GM23338 (cell line): ENCODE results near the gene MIEN1. TPM values are rescaled to one million over a fixed set of nuclear protein-coding genes. Genes with fewer than 3 reads are reported as not detected.

Experiments
- ATAC-seq: fragments of 200-7000 bp; cut with Tn5 transposase; 3 replicates; pipeline ENCODE4 v1.9.1; 2020
- DNase-seq: peaks from one replicate; pipeline ENCODE4 v3.0.0-alpha.2; 2015; ENCODE audit warnings: low spot score
- H2AFZ ChIP-seq: fragments of 200-600 bp; sonication (generic); 2 replicates; pipeline ENCODE4 v1.8.0; 2016; ENCODE audit warnings: antibody characterized with exemption, mild to moderate bottlenecking, moderate library complexity
- H3F3A ChIP-seq: fragments of 200-600 bp; sonication (generic); replicated peaks from 2 replicates; pipeline ENCODE4 v1.8.0; 2017; ENCODE audit warnings: antibody characterized with exemption, mixed run types, low read depth
- H3K27ac ChIP-seq: fragments of 200-600 bp; sonication (generic); 2 replicates; pipeline ENCODE4 v1.6.1; 2016; ENCODE audit warnings: low read depth
- H3K27me3 ChIP-seq: fragments of 200-600 bp; sonication (generic); 2 replicates; pipeline ENCODE4 v1.8.0; 2016; ENCODE audit warnings: mild to moderate bottlenecking, mixed run types, moderate library complexity; ENCODE audit not compliant: insufficient read depth
- H3K36me3 ChIP-seq: fragments of 200-600 bp; sonication (generic); 2 replicates; pipeline ENCODE4 v1.8.0; 2016; ENCODE audit warnings: mild to moderate bottlenecking; ENCODE audit not compliant: insufficient read depth
- H3K4me1 ChIP-seq: fragments of 200-600 bp; sonication (generic); 2 replicates; pipeline ENCODE4 v1.8.0; 2016; ENCODE audit warnings: mild to moderate bottlenecking, moderate library complexity; ENCODE audit not compliant: insufficient read depth
- H3K4me2 ChIP-seq: fragments of 200-600 bp; sonication (generic); 2 replicates; pipeline ENCODE4 v1.7.1; 2017; ENCODE audit warnings: mixed run types
- H3K4me3 ChIP-seq: fragments of 200-600 bp; sonication (generic); 2 replicates; pipeline ENCODE4 v1.6.1; 2016; ENCODE audit warnings: mixed run types
- H3K79me2 ChIP-seq: fragments of 200-600 bp; sonication (generic); replicated peaks from 2 replicates; pipeline ENCODE4 v1.8.0; 2017; ENCODE audit warnings: mild to moderate bottlenecking; ENCODE audit not compliant: insufficient read depth
- H3K9me2 ChIP-seq: fragments of 200-600 bp; sonication (generic); 2 replicates; pipeline ENCODE4 v1.8.0; 2017; ENCODE audit not compliant: insufficient read depth
- H4K20me1 ChIP-seq: fragments of 200-600 bp; sonication (generic); replicated peaks from 2 replicates; pipeline ENCODE4 v1.8.0; 2017; ENCODE audit warnings: mild to moderate bottlenecking; ENCODE audit not compliant: insufficient read depth
- H3K27ac Mint-ChIP-seq: 2 replicates; pipeline ENCODE4 v1.8.0; 2020; ENCODE audit warnings: inconsistent platforms, mild to moderate bottlenecking, moderate library complexity, mixed read lengths
- H3K27me3 Mint-ChIP-seq: 3 replicates; pipeline ENCODE4 v1.8.0; 2022; ENCODE audit warnings: low read depth, mild to moderate bottlenecking, moderate library complexity, mixed read lengths, inconsistent platforms; ENCODE audit not compliant: insufficient read depth, poor library complexity
- H3K36me3 Mint-ChIP-seq: 3 replicates; pipeline ENCODE4 v1.8.0; 2021; ENCODE audit warnings: low read depth, mild to moderate bottlenecking, inconsistent platforms, moderate library complexity, mixed read lengths
- H3K4me1 Mint-ChIP-seq: 3 replicates; pipeline ENCODE4 v1.8.0; 2020; ENCODE audit warnings: mild to moderate bottlenecking, inconsistent platforms, mixed read lengths
- H3K4me3 Mint-ChIP-seq: 3 replicates; pipeline ENCODE4 v1.8.0; 2021; ENCODE audit warnings: moderate library complexity, mild to moderate bottlenecking, inconsistent platforms, mixed read lengths
- H3K9me3 Mint-ChIP-seq: 3 replicates; pipeline ENCODE4 v1.8.0; 2020; ENCODE audit warnings: moderate library complexity, mild to moderate bottlenecking, inconsistent platforms, mixed read lengths
- CREB1 ChIP-seq: fragments of 250-450 bp; sonication (Bioruptor Pico); IDR thresholded peaks from 2 replicates; pipeline ENCODE4 v1.5.0; 2020; ENCODE audit warnings: low read depth, mild to moderate bottlenecking, moderate library complexity
- EZH2phosphoT487 ChIP-seq: fragments of 200-600 bp; sonication (generic); IDR thresholded peaks from one replicate; pipeline ENCODE4 v1.8.1; 2018; ENCODE audit warnings: antibody characterized with exemption; ENCODE audit not compliant: unreplicated experiment
- STAT1 ChIP-seq: IDR thresholded peaks from one replicate; pipeline ENCODE4 v1.6.1; 2016; ENCODE audit warnings: antibody characterized with exemption; ENCODE audit not compliant: unreplicated experiment
- ZNF331 ChIP-seq: fragments of 250-450 bp; sonication (Bioruptor Pico); IDR thresholded peaks from 2 replicates; pipeline ENCODE4 v1.5.0; 2020; ENCODE audit warnings: low read depth, mild to moderate bottlenecking, moderate library complexity
- polyA plus RNA-seq: library from polyadenylated mRNA; unstranded; fragments of >200 nt; fragmentation: Nextera tagmentation; extraction: Ambion mirVana; gene quantifications from 2 replicates; pipeline ENCODE4 v1.2.1, GENCODE V29; 2016
- total RNA-seq: library from RNA; depleted of rRNA; stranded (reverse); fragments of >200 nt; shearing (Covaris generic); gene quantifications from 2 replicates; pipeline ENCODE4 v1.2.3, GENCODE V29; 2014
- TF ChIP-seq, protein P1 (sequence below): fragments of 250-450 bp; sonication (Bioruptor Pico); IDR thresholded peaks from 2 replicates; pipeline ENCODE4 v1.5.0; 2020; ENCODE audit warnings: mild to moderate bottlenecking, moderate library complexity

Gene MIEN1
- total and polyA plus RNA-seq, 2 experiments from 2014 or later = 37.1 to 91.8 TPM

DNA sequence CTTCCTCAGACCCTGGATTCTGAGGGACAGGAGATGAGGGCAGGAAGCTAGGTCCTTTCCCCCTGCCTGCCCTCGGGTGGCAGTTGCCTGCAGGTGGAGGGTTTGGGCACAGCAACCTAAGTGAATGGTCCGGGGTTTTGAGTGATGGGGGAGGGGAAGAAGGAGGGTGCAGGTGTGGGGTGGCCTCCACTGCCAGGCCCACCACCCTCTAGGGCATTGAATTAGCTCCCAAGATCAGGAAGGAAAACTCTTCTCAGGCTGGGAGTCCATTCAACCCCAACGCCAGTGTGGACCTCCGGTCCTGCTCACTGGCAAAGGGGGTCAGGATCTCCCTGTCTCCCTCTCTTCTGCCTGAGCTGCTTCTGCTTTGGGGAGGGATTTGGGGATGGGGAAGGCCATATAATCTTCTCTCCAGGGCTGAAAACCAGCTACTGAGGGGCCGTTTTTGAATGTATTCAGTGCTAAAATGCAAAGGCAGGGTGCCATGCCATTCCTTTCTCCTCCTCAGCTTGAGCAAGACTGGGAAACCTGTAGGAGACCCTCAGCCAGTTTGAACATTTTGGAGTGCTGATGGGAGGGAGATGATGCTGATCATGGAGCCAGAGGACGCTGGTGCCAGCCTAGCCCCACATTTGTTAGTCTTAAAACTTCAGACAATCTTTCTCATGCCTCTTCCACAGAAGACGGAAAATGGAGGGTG lies 26.2 kb upstream of the MIEN1 start:
- Mint-ChIP-seq H3K27me3 (peaks cover 38% of the 10 kb centered on the region), H3K27ac (no peak overlapping the region), H3K9me3 (no peaks in the 10 kb centered on the region; the same call in 2 of the 3 replicates), H3K36me3 (no peaks in the 10 kb centered on the region), H3K4me3 (no peak overlapping the region), H3K4me1 (peaks cover 41% of the 10 kb centered on the region)
- ATAC-seq (no peak), DNase-seq (no peak)
- Histone ChIP-seq H3K27ac (no peak overlapping the region), H3K4me1 (peaks cover 20% of the 10 kb centered on the region; the same call in 1 of the 2 replicates), H3K4me2 (peak overlapping the region; percentile 89; the same call in 1 of the 2 replicates), H2AFZ (peak overlapping the region; percentile 38; the same call in 1 of the 2 replicates), H3K9me2 (no peaks in the 10 kb centered on the region), H3K4me3 (no peak overlapping the region), H3K36me3 (no peaks in the 10 kb centered on the region), H3F3A (peaks cover 14% of the 10 kb centered on the region), H4K20me1 (no peaks in the 10 kb centered on the region), H3K79me2 (no peaks in the 10 kb centered on the region), H3K27me3 (peaks cover 18% of the 10 kb centered on the region)
- TF ChIP-seq, protein P1, sequence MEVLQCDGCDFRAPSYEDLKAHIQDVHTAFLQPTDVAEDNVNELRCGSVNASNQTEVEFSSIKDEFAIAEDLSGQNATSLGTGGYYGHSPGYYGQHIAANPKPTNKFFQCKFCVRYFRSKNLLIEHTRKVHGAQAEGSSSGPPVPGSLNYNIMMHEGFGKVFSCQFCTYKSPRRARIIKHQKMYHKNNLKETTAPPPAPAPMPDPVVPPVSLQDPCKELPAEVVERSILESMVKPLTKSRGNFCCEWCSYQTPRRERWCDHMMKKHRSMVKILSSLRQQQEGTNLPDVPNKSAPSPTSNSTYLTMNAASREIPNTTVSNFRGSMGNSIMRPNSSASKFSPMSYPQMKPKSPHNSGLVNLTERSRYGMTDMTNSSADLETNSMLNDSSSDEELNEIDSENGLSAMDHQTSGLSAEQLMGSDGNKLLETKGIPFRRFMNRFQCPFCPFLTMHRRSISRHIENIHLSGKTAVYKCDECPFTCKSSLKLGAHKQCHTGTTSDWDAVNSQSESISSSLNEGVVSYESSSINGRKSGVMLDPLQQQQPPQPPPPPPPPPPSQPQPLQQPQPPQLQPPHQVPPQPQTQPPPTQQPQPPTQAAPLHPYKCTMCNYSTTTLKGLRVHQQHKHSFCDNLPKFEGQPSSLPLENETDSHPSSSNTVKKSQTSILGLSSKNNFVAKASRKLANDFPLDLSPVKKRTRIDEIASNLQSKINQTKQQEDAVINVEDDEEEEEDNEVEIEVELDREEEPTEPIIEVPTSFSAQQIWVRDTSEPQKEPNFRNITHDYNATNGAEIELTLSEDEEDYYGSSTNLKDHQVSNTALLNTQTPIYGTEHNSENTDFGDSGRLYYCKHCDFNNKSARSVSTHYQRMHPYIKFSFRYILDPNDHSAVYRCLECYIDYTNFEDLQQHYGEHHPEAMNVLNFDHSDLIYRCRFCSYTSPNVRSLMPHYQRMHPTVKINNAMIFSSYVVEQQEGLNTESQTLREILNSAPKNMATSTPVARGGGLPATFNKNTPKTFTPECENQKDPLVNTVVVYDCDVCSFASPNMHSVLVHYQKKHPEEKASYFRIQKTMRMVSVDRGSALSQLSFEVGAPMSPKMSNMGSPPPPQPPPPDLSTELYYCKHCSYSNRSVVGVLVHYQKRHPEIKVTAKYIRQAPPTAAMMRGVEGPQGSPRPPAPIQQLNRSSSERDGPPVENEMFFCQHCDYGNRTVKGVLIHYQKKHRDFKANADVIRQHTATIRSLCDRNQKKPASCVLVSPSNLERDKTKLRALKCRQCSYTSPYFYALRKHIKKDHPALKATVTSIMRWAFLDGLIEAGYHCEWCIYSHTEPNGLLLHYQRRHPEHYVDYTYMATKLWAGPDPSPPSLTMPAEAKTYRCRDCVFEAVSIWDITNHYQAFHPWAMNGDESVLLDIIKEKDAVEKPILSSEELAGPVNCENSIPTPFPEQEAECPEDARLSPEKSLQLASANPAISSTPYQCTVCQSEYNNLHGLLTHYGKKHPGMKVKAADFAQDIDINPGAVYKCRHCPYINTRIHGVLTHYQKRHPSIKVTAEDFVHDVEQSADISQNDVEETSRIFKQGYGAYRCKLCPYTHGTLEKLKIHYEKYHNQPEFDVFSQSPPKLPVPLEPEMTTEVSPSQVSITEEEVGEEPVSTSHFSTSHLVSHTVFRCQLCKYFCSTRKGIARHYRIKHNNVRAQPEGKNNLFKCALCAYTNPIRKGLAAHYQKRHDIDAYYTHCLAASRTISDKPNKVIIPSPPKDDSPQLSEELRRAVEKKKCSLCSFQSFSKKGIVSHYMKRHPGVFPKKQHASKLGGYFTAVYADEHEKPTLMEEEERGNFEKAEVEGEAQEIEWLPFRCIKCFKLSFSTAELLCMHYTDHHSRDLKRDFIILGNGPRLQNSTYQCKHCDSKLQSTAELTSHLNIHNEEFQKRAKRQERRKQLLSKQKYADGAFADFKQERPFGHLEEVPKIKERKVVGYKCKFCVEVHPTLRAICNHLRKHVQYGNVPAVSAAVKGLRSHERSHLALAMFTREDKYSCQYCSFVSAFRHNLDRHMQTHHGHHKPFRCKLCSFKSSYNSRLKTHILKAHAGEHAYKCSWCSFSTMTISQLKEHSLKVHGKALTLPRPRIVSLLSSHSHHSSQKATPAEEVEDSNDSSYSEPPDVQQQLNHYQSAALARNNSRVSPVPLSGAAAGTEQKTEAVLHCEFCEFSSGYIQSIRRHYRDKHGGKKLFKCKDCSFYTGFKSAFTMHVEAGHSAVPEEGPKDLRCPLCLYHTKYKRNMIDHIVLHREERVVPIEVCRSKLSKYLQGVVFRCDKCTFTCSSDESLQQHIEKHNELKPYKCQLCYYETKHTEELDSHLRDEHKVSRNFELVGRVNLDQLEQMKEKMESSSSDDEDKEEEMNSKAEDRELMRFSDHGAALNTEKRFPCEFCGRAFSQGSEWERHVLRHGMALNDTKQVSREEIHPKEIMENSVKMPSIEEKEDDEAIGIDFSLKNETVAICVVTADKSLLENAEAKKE = 0 out of 2 replicates have a peak, but pooled peaks have one; percentile 24
- no peak for TF ChIP-seq CREB1 (CRISPR knock-in tag)

DNA sequence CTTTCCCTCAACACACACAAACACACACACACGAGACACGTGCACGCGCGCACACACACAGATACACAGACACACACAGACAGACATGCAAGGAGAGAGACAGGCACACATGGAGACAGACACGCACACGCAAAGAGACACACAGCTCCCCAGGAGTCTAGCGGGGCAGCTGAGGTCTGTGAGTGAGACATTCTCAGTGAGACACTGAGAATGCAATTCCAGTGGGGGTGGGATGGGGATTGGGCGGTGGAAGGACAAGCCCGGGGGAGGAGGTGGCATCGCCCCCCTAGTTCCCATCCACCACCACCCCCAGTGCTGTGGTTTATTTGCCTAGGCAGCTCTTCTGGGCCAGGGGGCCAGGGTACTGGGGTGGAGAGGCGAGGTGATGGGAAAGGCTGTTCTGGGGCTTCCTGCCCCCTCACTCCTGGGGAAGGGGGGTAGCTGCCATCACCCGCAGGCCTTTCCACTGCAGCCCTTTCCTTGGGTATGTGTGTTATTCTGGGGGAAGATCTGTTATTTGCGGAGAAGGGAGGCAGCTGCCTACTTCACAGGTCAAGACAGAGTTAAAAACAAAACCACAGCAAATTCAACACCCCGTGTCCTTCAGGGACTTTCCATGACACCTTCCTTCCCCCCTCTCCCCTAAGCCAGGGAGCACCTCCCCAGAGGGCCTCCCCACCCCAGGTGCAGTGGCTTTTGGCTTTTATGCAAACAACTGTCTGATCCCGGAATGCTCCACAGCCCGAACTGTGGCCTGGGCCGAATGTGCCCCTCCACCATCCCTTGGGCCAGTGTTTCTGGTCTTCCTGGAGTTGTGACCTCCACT lies 25.4 kb upstream of the MIEN1 start:
- H3K4me3 ChIP-seq = peak overlapping the region; percentile 86; the same call in 1 of the 2 replicates
- no peaks in the 10 kb centered on the region for H3K9me2 ChIP-seq
- no peak for ATAC-seq
- H3K4me1 ChIP-seq = peaks cover 20% of the 10 kb centered on the region; the same call in 1 of the 2 replicates
- no peak overlapping the region for H3K27ac ChIP-seq
- peaks cover 45% of the 10 kb centered on the region for H3K4me1 Mint-ChIP-seq
- H3K36me3 Mint-ChIP-seq = no peaks in the 10 kb centered on the region
- H3K27me3 Mint-ChIP-seq = peaks cover 37% of the 10 kb centered on the region
- H3K36me3 ChIP-seq = no peaks in the 10 kb centered on the region
- peak overlapping the region; percentile 89; the same call in 1 of the 2 replicates for H3K4me2 ChIP-seq
- peaks cover 14% of the 10 kb centered on the region for H3F3A ChIP-seq
- H3K79me2 ChIP-seq = no peaks in the 10 kb centered on the region
- H3K27me3 ChIP-seq = peaks cover 18% of the 10 kb centered on the region
- H3K4me3 Mint-ChIP-seq = peak overlapping the region; percentile 61
- no peak for DNase-seq
- peak overlapping the region; percentile 98 for H2AFZ ChIP-seq
- H3K9me3 Mint-ChIP-seq = no peaks in the 10 kb centered on the region; the same call in 2 of the 3 replicates
- no peaks in the 10 kb centered on the region for H4K20me1 ChIP-seq
- H3K27ac Mint-ChIP-seq = no peak overlapping the region
- no peak for TF ChIP-seq EZH2phosphoT487
- no peak for TF ChIP-seq STAT1
- TF ChIP-seq ZNF331 (CRISPR knock-in tag) = no peak
